Measurements from ENCODE around the gene C3orf22. TPM values are rescaled to one million over a fixed set of nuclear protein-coding genes. Genes with fewer than 3 reads are reported as not detected.

Gene C3orf22
- total RNA-seq, 4 donors from 2014 or later, result not detected

- no peak for ATAC-seq
- H3K36me3 ChIP-seq, result no peaks in the 10 kb centered on the region
- H3K4me1 ChIP-seq, result peaks cover 0 to 19% (median 0%) of the 10 kb centered on the region in 3 donors
- 40 to 57% methylated on average over 10 to 11 of the region's 24 CpGs for WGBS, 2 donors (ENCODE audit: low coverage in 1 of 2)
- H3K27me3 ChIP-seq, result peaks cover 77% of the 10 kb centered on the region
- TF ChIP-seq POLR2A (IDR thresholded peaks at IDR 0.05) (no peak), CTCF (IDR thresholded peaks at IDR 0.05) (no peak), POLR2AphosphoS5 (IDR thresholded peaks at IDR 0.05) (no peak), EP300 (IDR thresholded peaks at IDR 0.05) (no peak)
- H3K27ac ChIP-seq, result no peak overlapping the region
- H3K4me3 ChIP-seq, result no peak overlapping the region
- H3K9me3 ChIP-seq, result peaks cover 0 to 4% (median 0%) of the 10 kb centered on the region in 3 donors
These were observed 17.6 kb downstream of the C3orf22 start for GRCh38 chr3:126540951-126541627.

GRCh38 chr3:126540342-126540849 lies 18.3 kb downstream of the C3orf22 start:
- TF ChIP-seq EP300 (IDR thresholded peaks at IDR 0.05) (no peak), POLR2AphosphoS5 (IDR thresholded peaks at IDR 0.05) (peak; percentile 55), POLR2A (IDR thresholded peaks at IDR 0.05) (no peak), CTCF (IDR thresholded peaks at IDR 0.05) (no peak)
- Histone ChIP-seq H3K27me3 (peaks cover 77% of the 10 kb centered on the region), H3K4me1 (peaks cover 0 to 19% (median 0%) of the 10 kb centered on the region in 3 donors), H3K4me3 (no peak overlapping the region), H3K9me3 (peaks cover 0 to 4% (median 0%) of the 10 kb centered on the region in 3 donors), H3K27ac (no peak overlapping the region), H3K36me3 (no peaks in the 10 kb centered on the region)
- peak; percentile 46 for ATAC-seq
- WGBS, 2 donors (ENCODE audit: low coverage in 1 of 2), result 0 to 14% methylated on average over 5 to 7 of the region's 9 CpGs

GRCh38 chr3:126539558-126540250 lies 19.0 kb downstream of the C3orf22 start:
- no peak overlapping the region for H3K27ac ChIP-seq
- peaks cover 76% of the 10 kb centered on the region for H3K27me3 ChIP-seq
- H3K4me1 ChIP-seq, result peaks cover 0 to 19% (median 0%) of the 10 kb centered on the region in 3 donors
- ATAC-seq, result no peak
- H3K36me3 ChIP-seq, result no peaks in the 10 kb centered on the region
- TF ChIP-seq CTCF (IDR thresholded peaks at IDR 0.05), result no peak
- TF ChIP-seq EP300 (IDR thresholded peaks at IDR 0.05), result no peak
- no peak for TF ChIP-seq POLR2AphosphoS5 (IDR thresholded peaks at IDR 0.05)
- no peak for TF ChIP-seq POLR2A (IDR thresholded peaks at IDR 0.05)
- H3K9me3 ChIP-seq, result peaks cover 0 to 4% (median 0%) of the 10 kb centered on the region in 3 donors
- 92 to 93% methylated on average over 7 of the region's 10 CpGs for whole genome bisulfite sequencing, 2 donors (ENCODE audit: low coverage in 1 of 2)
- H3K4me3 ChIP-seq, result no peak overlapping the region

- Histone ChIP-seq H3K36me3 (no peaks in the 10 kb centered on the region), H3K4me3 (no peak overlapping the region), H3K9me3 (peaks cover 0 to 4% (median 0%) of the 10 kb centered on the region in 3 donors), H3K27me3 (peaks cover 75% of the 10 kb centered on the region), H3K4me1 (peaks cover 0 to 19% (median 0%) of the 10 kb centered on the region in 3 donors), H3K27ac (no peak overlapping the region)
- WGBS, 2 donors (ENCODE audit: low coverage in 1 of 2), result 36% methylated on average over 5 of the region's 5 CpGs
- ATAC-seq, result no peak
- no peak for TF ChIP-seq POLR2AphosphoS5 (IDR thresholded peaks at IDR 0.05)
- no peak for TF ChIP-seq EP300 (IDR thresholded peaks at IDR 0.05)
- no peak for TF ChIP-seq POLR2A (IDR thresholded peaks at IDR 0.05)
- no peak for TF ChIP-seq CTCF (IDR thresholded peaks at IDR 0.05)
These were observed 19.8 kb downstream of the C3orf22 start for GRCh38 chr3:126538966-126539365.

Data from gastroesophageal sphincter (tissue), 4 donors.